ENCODE measurements around the gene ZNF407.
"Not testable (repeated sequence)": the region's sequence is repeated elsewhere in the genome, so short reads cannot be mapped to it uniquely, and the experiment has no call there.

The ZNF407 gene

GRCh38 chr18:74965682-74966081 lies 368.0 kb downstream of the ZNF407 start:
- no peak for DNase-seq (ENCODE audit: low read depth)
- H3K4me3 ChIP-seq (ENCODE audit: control insufficient read depth, low read depth, low read length): no peak overlapping the region
- TF ChIP-seq CTCF (conservative IDR thresholded peaks at IDR 0.05; ENCODE audit: control insufficient read depth, insufficient read depth, low read depth, low read length): no peak

- H3K4me3 ChIP-seq (ENCODE audit: control insufficient read depth, low read depth, low read length): no peak overlapping the region
- no peak for DNase-seq (ENCODE audit: low read depth)
- TF ChIP-seq CTCF (conservative IDR thresholded peaks at IDR 0.05; ENCODE audit: control insufficient read depth, insufficient read depth, low read depth, low read length): no peak
These were observed 369.8 kb downstream of the ZNF407 start for GRCh38 chr18:74967438-74967837.

DNA sequence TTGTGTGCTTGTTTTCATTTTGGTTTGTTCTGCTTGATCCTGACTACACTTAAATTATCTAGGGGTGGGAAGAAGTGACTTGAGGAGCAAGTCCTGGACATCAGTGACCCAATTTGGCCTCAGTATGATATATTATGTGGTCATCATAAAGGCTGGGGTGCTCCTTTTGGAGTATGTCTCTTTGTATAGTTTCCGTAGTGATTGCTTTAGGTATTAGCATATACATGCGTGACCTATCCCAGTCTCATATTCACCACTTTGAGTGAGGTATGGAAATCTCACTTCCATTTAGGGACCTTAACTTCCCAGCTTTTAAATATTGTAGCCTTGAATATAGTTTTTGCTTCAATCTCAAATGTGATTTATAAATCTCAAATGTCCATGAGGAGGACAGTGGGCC lies 370.3 kb downstream of the ZNF407 start:
- no peak for TF ChIP-seq CTCF (conservative IDR thresholded peaks at IDR 0.05; ENCODE audit: control insufficient read depth, insufficient read depth, low read depth, low read length)
- H3K4me3 ChIP-seq (ENCODE audit: control insufficient read depth, low read depth, low read length): no peak overlapping the region
- no peak for DNase-seq (ENCODE audit: low read depth)

DNA sequence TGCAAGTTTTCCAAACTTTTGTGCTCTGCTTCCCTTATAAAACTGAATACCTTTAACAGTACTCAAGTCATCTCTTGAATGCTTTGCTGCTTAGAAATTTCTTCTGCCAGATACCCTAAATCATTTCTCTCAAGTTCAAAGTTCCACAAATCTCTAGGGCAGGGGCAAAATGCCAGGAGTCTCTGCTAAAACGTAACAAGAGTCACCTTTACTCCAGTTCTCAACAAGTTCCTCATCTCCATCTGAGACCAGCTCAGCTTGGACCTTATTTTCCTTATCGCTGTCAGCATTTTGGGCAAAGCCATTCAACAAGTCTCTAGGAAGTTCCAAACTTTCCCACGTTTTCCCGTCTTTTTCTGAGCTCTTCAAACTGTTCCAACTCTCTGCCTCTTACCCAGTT lies 373.7 kb downstream of the ZNF407 start:
- peak; percentile 71 for DNase-seq (ENCODE audit: low read depth)
- not testable (repeated sequence) for H3K4me3 ChIP-seq (ENCODE audit: control insufficient read depth, low read depth, low read length)

DNA sequence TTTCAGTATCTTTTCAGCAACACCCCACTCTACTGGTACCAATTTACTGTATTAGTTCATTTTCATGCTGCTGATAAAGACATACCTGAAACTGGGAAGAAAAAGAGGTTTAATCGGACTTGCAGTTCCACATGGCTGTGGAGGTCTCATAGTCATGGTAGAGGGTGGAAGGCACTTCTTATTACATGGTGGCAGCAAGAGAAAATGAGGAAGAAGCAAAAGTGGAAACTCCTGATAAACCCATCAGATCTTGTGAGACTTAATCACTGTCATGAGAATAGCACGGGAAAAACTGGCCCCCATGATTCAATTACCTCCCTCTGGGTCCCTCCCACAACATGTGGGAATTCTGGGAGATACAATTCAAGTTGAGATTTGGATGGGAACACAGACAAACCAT lies 374.1 kb downstream of the ZNF407 start:
- H3K4me3 ChIP-seq (ENCODE audit: control insufficient read depth, low read depth, low read length); DNase-seq (ENCODE audit: low read depth): not testable (repeated sequence)

DNA sequence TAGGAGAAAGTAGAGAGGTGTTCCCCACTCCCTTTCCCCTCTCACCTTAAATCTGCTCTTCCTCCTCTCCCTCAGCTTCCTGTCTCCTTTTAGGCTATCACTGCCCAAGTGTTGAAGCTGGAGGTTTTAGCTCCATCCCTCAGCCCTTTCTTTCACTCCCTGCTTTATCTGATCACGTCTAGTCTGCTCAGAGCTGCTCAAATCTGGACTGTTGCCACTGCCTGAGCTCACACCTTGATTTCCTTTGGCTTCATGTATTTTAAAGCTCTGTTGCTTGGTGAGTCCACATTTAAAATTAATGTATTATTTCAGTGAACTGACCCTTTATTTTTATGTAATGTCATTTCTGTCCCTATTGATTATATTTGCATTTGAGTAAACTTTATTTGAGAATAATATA lies 374.7 kb downstream of the ZNF407 start:
- no peak for DNase-seq (ENCODE audit: low read depth)
- no peak overlapping the region for H3K4me3 ChIP-seq (ENCODE audit: control insufficient read depth, low read depth, low read length)
- no peak for TF ChIP-seq CTCF (conservative IDR thresholded peaks at IDR 0.05; ENCODE audit: control insufficient read depth, insufficient read depth, low read depth, low read length)

- no peak overlapping the region for H3K4me3 ChIP-seq (ENCODE audit: control insufficient read depth, low read depth, low read length)
- TF ChIP-seq CTCF (conservative IDR thresholded peaks at IDR 0.05; ENCODE audit: control insufficient read depth, insufficient read depth, low read depth, low read length): no peak
- no peak for DNase-seq (ENCODE audit: low read depth)
These were observed 377.3 kb downstream of the ZNF407 start for GRCh38 chr18:74975001-74975400.

DNA sequence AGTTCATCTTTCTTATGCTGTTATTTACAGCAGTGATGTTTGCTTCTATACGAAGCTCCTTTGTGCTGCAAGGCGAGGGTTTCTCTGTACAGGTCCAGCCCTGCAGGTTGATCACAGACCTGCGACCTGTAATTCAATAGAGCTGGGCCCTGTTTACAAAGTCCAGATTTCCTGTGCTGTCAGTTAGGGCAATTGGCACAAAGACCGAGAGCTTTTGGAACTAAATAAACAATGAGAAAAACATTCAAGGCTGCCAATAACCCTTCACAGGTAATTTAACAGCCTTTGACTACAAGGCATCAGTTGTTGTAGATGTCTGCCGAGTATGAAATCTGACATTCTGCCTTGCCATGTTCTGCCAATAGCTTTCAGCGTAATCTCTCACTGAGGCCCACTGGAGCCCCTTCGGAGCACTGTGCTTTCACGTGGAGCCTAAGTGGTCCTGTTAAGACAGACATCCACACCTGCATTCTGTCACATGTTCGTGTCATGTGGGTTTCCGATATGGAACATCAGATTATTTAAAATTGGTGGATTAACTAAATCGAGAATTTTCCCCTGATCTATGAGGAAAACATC lies 378.8 kb downstream of the ZNF407 start:
- DNase-seq (ENCODE audit: low read depth): no peak
- TF ChIP-seq CTCF (conservative IDR thresholded peaks at IDR 0.05; ENCODE audit: control insufficient read depth, insufficient read depth, low read depth, low read length): no peak
- H3K4me3 ChIP-seq (ENCODE audit: control insufficient read depth, low read depth, low read length): no peak overlapping the region

Data from fibroblast of mammary gland (primary cell).